Left lung (tissue), 10 donors: ENCODE data around the gene UPF2. TPM values are rescaled to one million over a fixed set of nuclear protein-coding genes. Genes with fewer than 3 reads are reported as not detected.

Experiments used
- ATAC-seq: fragments of 200-7000 bp; cut with Tn5 transposase; one replicate; pipeline ENCODE4 v1.9.1; 2020; ENCODE audit warnings: moderate library complexity
- DNase-seq, 4 donors: peaks; one replicate each; pipeline ENCODE4 v3.0.0-alpha.2; 2013 to 2020
- H3K27ac ChIP-seq, 2 donors: fragments of 200-600 bp; sonication (generic) in 1 of 2; one replicate each; pipeline versions ENCODE4 v1.5.0 to v1.8.0; 2020 to 2021
- H3K27me3 ChIP-seq, 2 donors: fragments of 200-600 bp; sonication (generic) in 1 of 2; one replicate each; pipeline versions ENCODE4 v1.5.0 to v1.8.0; 2020 to 2021
- H3K36me3 ChIP-seq, 2 donors: fragments of 200-600 bp; sonication (generic) in 1 of 2; one replicate each; pipeline versions ENCODE4 v1.5.0 to v1.8.0; 2020 to 2021
- H3K4me1 ChIP-seq, 2 donors: fragments of 200-600 bp; one replicate each; pipeline ENCODE4 v1.8.0; 2021
- H3K4me3 ChIP-seq, 2 donors: fragments of 200-600 bp; sonication (generic) in 1 of 2; one replicate each; pipeline versions ENCODE4 v1.5.0 to v1.8.0; 2020 to 2021; ENCODE audit warnings: mild to moderate bottlenecking in 1 of 2
- H3K9me3 ChIP-seq, 2 donors: fragments of 200-600 bp; sonication (generic) in 1 of 2; one replicate each; pipeline versions ENCODE4 v1.5.0 to v1.8.0; 2020 to 2021
- CTCF ChIP-seq, 2 donors: fragments of 200-600 bp; sonication (generic) in 1 of 2; IDR thresholded peaks; one replicate each; pipeline versions ENCODE4 v1.5.0 to v1.8.0; 2021; ENCODE audit warnings: antibody characterized with exemption in 2 of 2
- intact Hi-C, 2 donors: fragments of 100-400 bp; cut with DNase I; formaldehyde crosslinking; loops; one replicate each; pipeline versions ENCODE4 v1.11.2 to v1.14.2; 2022
- polyA plus RNA-seq, 6 donors: library from polyadenylated mRNA; unstranded; fragments of 120-200 nt; gene quantifications; one replicate each; pipeline ENCODE4 v1.2.1, GENCODE V29; 2013; ENCODE audit not compliant: insufficient read length in 6 of 6
- total RNA-seq, 2 donors: library from RNA; stranded (reverse); fragmentation: NEBNext Ultra II Directional; extraction: Animal tissue kit (Norgen Biotek cat#: 25700); gene quantifications; one replicate each; pipeline ENCODE4 v1.2.1, GENCODE V29; 2021
- donor health status: DM: no; HTN: yes; CAD: no.
- donor health status: DM: no; HTN: no; CAD: no.

The UPF2 gene
- total and polyA plus RNA-seq, 8 donors = 14.5 to 44.3 (median 33.2) TPM

DNA sequence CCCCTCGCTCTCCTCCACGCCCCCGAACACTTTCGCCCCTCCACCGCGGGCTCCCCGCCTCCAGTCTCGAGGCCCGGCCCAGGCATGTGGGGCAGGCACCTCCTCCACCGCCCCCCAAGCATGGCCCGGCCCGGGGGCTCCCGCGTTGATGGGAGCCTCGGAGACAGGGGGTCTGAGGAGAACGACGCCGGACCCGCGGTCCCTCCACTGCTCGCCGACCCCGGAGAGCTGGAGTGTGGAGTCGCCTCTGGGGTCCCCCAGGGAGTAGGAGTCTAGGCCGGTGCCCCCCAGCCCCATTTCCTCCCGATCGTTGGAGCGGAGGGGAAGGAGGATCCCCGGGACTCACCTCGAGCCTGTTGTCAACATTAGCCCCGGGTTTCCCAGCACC, 206 bp downstream of the UPF2 start:
- no peak for TF ChIP-seq CTCF (IDR thresholded peaks at IDR 0.05)
- Histone ChIP-seq H3K9me3 (no peaks in the 10 kb centered on the region), H3K4me1 (peaks cover 5 to 21% of the 10 kb centered on the region in 2 donors), H3K27ac (peak overlapping the region; percentile 98 to 99), H3K27me3 (no peaks in the 10 kb centered on the region), H3K4me3 (peak overlapping the region; percentile 96 to 98), H3K36me3 (no peaks in the 10 kb centered on the region)
- intact Hi-C loops = no loop called here
- peak; percentile 24 for ATAC-seq
- DNase-seq = peak in 2 of 4 donors; percentile 43 to 89

DNA sequence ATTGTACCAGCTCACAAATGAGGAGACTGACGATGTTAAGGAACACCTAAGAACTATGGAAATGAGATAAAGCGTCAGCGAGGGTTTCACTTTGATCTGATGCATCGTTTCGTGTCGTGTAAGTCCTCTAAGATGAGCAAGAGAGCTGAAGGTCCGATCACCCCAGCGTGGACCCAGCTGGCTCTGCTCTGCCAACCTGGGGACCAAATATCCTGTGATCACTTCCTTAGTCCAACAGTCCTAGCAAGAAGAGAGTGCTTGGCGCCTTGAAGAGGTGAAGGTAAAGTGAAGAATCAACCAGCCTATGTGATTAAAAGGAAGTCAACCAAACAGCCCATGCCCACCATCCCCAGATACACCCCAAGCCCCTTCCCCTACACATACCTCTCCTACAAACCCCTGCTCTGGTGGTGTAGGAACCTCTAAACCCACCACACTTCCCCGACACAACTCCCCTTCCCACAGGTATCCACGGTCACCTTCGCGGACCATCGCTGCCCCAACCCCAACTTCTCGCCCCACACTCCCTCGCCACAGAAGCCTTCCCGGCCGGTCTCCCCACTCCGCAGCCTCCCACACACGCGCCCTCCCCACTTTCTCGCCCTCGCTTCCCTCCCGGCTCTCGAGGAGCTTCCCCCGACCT, 722 bp downstream of the UPF2 start:
- peaks cover 5 to 21% of the 10 kb centered on the region in 2 donors for H3K4me1 ChIP-seq
- peak in 1 of 4 donors; percentile 53 for DNase-seq
- H3K4me3 ChIP-seq = peak overlapping the region; percentile 96 to 98
- no peaks in the 10 kb centered on the region for H3K36me3 ChIP-seq
- ATAC-seq = peak; percentile 3
- intact Hi-C loops = no loop called here
- H3K9me3 ChIP-seq = no peaks in the 10 kb centered on the region
- no peak for TF ChIP-seq CTCF (IDR thresholded peaks at IDR 0.05)
- no peaks in the 10 kb centered on the region for H3K27me3 ChIP-seq
- peak overlapping the region; percentile 98 to 99 for H3K27ac ChIP-seq

DNA sequence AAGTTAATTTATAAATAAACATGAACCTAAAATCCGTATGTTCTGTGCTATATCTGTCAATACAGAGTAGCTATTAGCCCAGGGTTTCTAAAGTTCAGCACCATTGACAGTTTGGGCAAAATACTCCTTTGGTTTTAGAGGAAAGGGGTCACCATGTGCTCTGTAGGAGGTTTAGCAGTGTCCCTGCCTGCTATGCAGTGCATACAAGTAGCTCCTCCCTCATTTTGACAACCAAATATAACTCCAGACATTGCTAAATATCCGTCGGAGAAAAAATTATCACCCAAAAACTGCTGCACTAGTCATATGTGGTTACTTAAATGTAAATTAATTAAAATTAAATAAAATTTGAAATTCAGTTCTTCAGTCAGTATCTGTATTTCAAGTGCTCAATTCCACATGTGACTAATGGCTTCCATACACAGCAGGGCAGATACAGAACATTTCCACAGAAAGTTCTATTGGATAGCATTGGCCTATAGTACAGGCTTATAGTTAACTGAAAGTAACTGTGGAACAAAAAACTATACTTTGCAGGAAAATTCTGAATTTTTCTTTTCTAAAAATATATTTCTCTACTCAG, 6.4 kb downstream of the UPF2 start:
- no peak for ATAC-seq
- Histone ChIP-seq H3K4me1 (peaks cover under 1 to 9% of the 10 kb centered on the region in 2 donors), H3K36me3 (peaks cover 0 to 40% of the 10 kb centered on the region in 2 donors), H3K9me3 (no peaks in the 10 kb centered on the region), H3K4me3 (no peak overlapping the region), H3K27ac (no peak overlapping the region), H3K27me3 (no peaks in the 10 kb centered on the region)
- no peak for DNase-seq
- intact Hi-C loops = no loop called here
- no peak for TF ChIP-seq CTCF (IDR thresholded peaks at IDR 0.05)

GRCh38 chr10:12031404-12031803, 11.2 kb downstream of the UPF2 start:
- H3K27me3 ChIP-seq = no peaks in the 10 kb centered on the region
- ATAC-seq = no peak
- H3K36me3 ChIP-seq = peaks cover 0 to 78% of the 10 kb centered on the region in 2 donors
- H3K4me3 ChIP-seq = no peak overlapping the region
- intact Hi-C loops = no loop called here
- H3K4me1 ChIP-seq = no peaks in the 10 kb centered on the region
- no peaks in the 10 kb centered on the region for H3K9me3 ChIP-seq
- no peak overlapping the region for H3K27ac ChIP-seq
- no peak for DNase-seq
- TF ChIP-seq CTCF (IDR thresholded peaks at IDR 0.05) = no peak

- ATAC-seq (no peak), DNase-seq (no peak)
- intact Hi-C loops = no loop called here
- Histone ChIP-seq H3K27me3 (no peaks in the 10 kb centered on the region), H3K27ac (no peak overlapping the region), H3K4me1 (no peaks in the 10 kb centered on the region), H3K4me3 (no peak overlapping the region), H3K36me3 (peaks cover 0 to 60% of the 10 kb centered on the region in 2 donors), H3K9me3 (no peaks in the 10 kb centered on the region)
- no peak for TF ChIP-seq CTCF (IDR thresholded peaks at IDR 0.05)
These were observed 15.1 kb downstream of the UPF2 start for GRCh38 chr10:12027539-12027938.
